OCI-LY7 (cell line): Measurements from ENCODE around the gene EBF3. TPM values are rescaled to one million over a fixed set of nuclear protein-coding genes. Genes with fewer than 3 reads are reported as not detected.

Experiments
- Bru-seq: library from RNA; stranded (reverse); fragments of 400-500 nt; gene quantifications from one replicate; lab custom pipeline; 2021; lab: Mats Ljungman, UMichigan
- BruChase-seq, 2 experiments: library from RNA; stranded (reverse); fragments of 400-500 nt; gene quantifications; one replicate each; lab custom pipeline; 2021; lab: Mats Ljungman, UMichigan
- BruUV-seq: library from RNA; stranded (reverse); fragments of 400-500 nt; replicated peaks from 2 replicates; lab custom pipeline; 2021; lab: Mats Ljungman, UMichigan
- CTCF ChIA-PET: fragments of 300-600 bp; sonication (Branson Sonifier 250); formaldehyde crosslinking; loops from one replicate; lab custom pipeline; 2022; ENCODE audit warnings: antibody characterized with exemption; ENCODE audit not compliant: unreplicated experiment; lab: Charles Lee
- POLR2A ChIA-PET: fragments of 300-600 bp; sonication (Branson Sonifier 250); formaldehyde crosslinking; loops from one replicate; lab custom pipeline; 2022; ENCODE audit warnings: antibody characterized with exemption; lab: Charles Lee
- DNase-seq: peaks from one replicate; pipeline ENCODE4 v3.0.0-alpha.2; 2015; ENCODE audit warnings: low spot score
- H2AFZ ChIP-seq: fragments of 200-600 bp; sonication (generic), shearing (Covaris generic); 2 replicates; pipeline ENCODE4 v1.6.1; 2014; ENCODE audit warnings: mild to moderate bottlenecking, antibody characterized with exemption, low read length, moderate library complexity
- H3K27ac ChIP-seq: fragments of 200-600 bp; sonication (generic); 2 replicates; pipeline ENCODE4 v1.5.1; 2014; ENCODE audit warnings: mixed run types, low read depth, mild to moderate bottlenecking, moderate library complexity, low read length, inconsistent platforms; ENCODE audit not compliant: poor library complexity, severe bottlenecking
- H3K36me3 ChIP-seq: fragments of 200-600 bp; sonication (generic); 2 replicates; pipeline ENCODE4 v1.6.1; 2014; ENCODE audit warnings: mild to moderate bottlenecking, antibody characterized with exemption, low read length, moderate library complexity, mixed read lengths; ENCODE audit not compliant: insufficient read depth
- H3K4me1 ChIP-seq: fragments of 200-600 bp; sonication (generic); 2 replicates; pipeline ENCODE4 v1.5.1; 2014; ENCODE audit warnings: mild to moderate bottlenecking, low read length; ENCODE audit not compliant: insufficient read depth, poor library complexity, severe bottlenecking
- H3K4me2 ChIP-seq: fragments of 200-600 bp; sonication (generic); 2 replicates; pipeline ENCODE4 v1.6.1; 2014; ENCODE audit warnings: mild to moderate bottlenecking, low read length
- H3K4me3 ChIP-seq: fragments of 200-600 bp; sonication (generic); 2 replicates; pipeline ENCODE4 v1.5.1; 2014; ENCODE audit warnings: mild to moderate bottlenecking, low read depth, low read length; ENCODE audit not compliant: poor library complexity, severe bottlenecking
- H3K79me2 ChIP-seq: fragments of 200-600 bp; sonication (generic); 2 replicates; pipeline ENCODE4 v1.6.1; 2016; ENCODE audit warnings: low read depth, mild to moderate bottlenecking, low read length, moderate library complexity, mixed read lengths; ENCODE audit not compliant: insufficient read depth
- H3K9me2 ChIP-seq: fragments of 200-600 bp; sonication (generic); 2 replicates; pipeline ENCODE4 v1.6.1; 2016; ENCODE audit warnings: mild to moderate bottlenecking, low read length, mixed read lengths; ENCODE audit not compliant: insufficient read depth
- H3K9me3 ChIP-seq: fragments of 200-600 bp; sonication (generic); 2 replicates; pipeline ENCODE4 v1.6.1; 2014; ENCODE audit warnings: mild to moderate bottlenecking, mixed run types, low read length, mixed read lengths
- H4K20me1 ChIP-seq: fragments of 200-600 bp; sonication (generic); 2 replicates; pipeline ENCODE4 v1.6.1; 2014; ENCODE audit warnings: mild to moderate bottlenecking, antibody characterized with exemption, low read length, moderate library complexity, mixed read lengths; ENCODE audit not compliant: insufficient read depth
- EZH2phosphoT487 ChIP-seq: fragments of 200-600 bp; sonication (generic); IDR thresholded peaks from 2 replicates; pipeline ENCODE4 v1.6.1; 2018; ENCODE audit warnings: low read depth, borderline replicate concordance, mild to moderate bottlenecking, mixed run types, antibody characterized with exemption, low read length, moderate library complexity, mixed read lengths
- intact Hi-C: fragments of 100-400 bp; cut with micrococcal nuclease; formaldehyde crosslinking; loops from one replicate; pipeline ENCODE4 v1.10.0; 2022; ENCODE audit not compliant: unreplicated experiment
- long read RNA-seq: library from polyadenylated mRNA; stranded (forward); transcript quantifications from one replicate; pipeline ENCODE4 v2.0.0, GENCODE V29; 2022
- total RNA-seq, 2 experiments: library from RNA; depleted of rRNA in 1 of 2; stranded (reverse); fragments of >200 nt in 1 of 2; shearing (Covaris generic) in 1 of 2; gene quantifications; 2 replicates each; pipeline ENCODE4 v1.2.3, GENCODE V29; 2014 to 2022
- TF ChIP-seq, protein P1 (sequence below): fragments of 200-600 bp; sonication (generic); conservative IDR thresholded peaks from 2 replicates; pipeline ENCODE4 v1.5.1; 2014; ENCODE audit warnings: mild to moderate bottlenecking, antibody characterized with exemption, low read length, moderate library complexity, mixed read lengths

EBF3 gene, protein sequence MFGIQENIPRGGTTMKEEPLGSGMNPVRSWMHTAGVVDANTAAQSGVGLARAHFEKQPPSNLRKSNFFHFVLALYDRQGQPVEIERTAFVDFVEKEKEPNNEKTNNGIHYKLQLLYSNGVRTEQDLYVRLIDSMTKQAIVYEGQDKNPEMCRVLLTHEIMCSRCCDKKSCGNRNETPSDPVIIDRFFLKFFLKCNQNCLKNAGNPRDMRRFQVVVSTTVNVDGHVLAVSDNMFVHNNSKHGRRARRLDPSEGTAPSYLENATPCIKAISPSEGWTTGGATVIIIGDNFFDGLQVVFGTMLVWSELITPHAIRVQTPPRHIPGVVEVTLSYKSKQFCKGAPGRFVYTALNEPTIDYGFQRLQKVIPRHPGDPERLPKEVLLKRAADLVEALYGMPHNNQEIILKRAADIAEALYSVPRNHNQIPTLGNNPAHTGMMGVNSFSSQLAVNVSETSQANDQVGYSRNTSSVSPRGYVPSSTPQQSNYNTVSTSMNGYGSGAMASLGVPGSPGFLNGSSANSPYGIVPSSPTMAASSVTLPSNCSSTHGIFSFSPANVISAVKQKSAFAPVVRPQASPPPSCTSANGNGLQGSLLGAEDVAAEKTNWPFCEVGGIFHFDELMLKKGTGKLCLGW
- total RNA-seq (2014; rRNA removed; shearing (Covaris generic)) (not detected in 2 replicates), total RNA-seq (2022) (not detected in 2 replicates), Bru-seq, nascent RNA (not detected), BruChase-seq, experiment 1, labeled RNA remaining after a 6-hour chase (not detected), BruChase-seq, experiment 2, labeled RNA remaining after a 2-hour chase (not detected)
- long read RNA-seq, result 0 reads

DNA sequence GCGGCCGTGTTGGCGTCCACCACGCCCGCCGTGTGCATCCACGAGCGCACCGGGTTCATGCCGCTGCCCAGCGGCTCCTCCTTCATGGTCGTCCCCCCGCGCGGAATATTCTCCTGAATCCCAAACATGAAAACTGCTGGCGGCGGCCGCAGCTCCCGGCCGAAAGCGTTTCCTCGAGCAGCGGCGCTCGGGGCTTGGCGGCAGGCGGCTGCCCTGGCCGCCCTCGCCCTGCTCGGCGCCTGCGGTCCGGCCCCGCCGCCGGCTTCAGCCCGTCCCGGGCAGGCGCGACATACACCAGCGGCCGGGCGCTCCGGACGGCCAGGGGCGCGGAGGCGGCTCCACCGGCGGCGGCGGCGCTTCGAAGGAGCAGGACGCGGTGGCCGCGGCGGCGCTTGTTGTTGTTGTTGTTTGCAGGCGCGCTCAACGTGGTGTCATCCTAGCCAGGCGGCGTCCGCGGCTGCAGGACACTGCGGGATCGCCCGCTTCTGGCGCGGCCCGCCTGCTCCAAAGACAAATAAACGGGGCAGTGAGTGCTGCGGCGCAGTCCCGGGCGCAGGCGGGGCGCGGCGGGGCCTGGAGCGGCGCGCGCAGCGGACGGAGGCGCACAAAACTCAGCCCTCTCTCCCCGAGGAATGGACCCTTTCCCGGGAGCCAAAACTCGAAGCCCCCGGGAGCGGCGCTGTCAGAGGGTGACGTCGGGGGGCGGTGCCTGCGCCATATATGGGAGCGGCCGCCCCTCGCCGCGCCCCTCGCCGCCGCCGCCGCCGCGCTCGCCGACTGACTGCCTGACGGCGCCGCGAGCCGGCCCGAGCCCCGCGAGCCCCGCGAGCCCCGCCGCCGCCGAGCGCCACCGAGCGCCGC lies at the start of gene EBF3:
Gene EBF3 (minus strand): TSS at position 634 of the 861 bp plus-strand sequence. CDS start 506 bp downstream, at position 128.
- no peak for DNase-seq
- Histone ChIP-seq H3K4me2 (no peak within 1 kb of the TSS), H3K36me3 (no peaks in the 10 kb centered on the region), H2AFZ (no peak within 1 kb of the TSS), H3K9me3 (no peaks in the 10 kb centered on the region), H3K4me1 (no peaks in the 10 kb centered on the region), H4K20me1 (no peaks in the 10 kb centered on the region), H3K27ac (no peak within 1 kb of the TSS), H3K9me2 (no peaks in the 10 kb centered on the region), H3K4me3 (no peak within 1 kb of the TSS), H3K79me2 (no peaks in the 10 kb centered on the region)
- POLR2A ChIA-PET, result no interaction called here
- intact Hi-C loops, result no loop called here
- BruUV-seq, result no TSS peak
- TF ChIP-seq EZH2phosphoT487, result no peak
- TF ChIP-seq, protein P1, sequence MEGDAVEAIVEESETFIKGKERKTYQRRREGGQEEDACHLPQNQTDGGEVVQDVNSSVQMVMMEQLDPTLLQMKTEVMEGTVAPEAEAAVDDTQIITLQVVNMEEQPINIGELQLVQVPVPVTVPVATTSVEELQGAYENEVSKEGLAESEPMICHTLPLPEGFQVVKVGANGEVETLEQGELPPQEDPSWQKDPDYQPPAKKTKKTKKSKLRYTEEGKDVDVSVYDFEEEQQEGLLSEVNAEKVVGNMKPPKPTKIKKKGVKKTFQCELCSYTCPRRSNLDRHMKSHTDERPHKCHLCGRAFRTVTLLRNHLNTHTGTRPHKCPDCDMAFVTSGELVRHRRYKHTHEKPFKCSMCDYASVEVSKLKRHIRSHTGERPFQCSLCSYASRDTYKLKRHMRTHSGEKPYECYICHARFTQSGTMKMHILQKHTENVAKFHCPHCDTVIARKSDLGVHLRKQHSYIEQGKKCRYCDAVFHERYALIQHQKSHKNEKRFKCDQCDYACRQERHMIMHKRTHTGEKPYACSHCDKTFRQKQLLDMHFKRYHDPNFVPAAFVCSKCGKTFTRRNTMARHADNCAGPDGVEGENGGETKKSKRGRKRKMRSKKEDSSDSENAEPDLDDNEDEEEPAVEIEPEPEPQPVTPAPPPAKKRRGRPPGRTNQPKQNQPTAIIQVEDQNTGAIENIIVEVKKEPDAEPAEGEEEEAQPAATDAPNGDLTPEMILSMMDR, result no peak
- CTCF ChIA-PET, result no interaction called here

DNA sequence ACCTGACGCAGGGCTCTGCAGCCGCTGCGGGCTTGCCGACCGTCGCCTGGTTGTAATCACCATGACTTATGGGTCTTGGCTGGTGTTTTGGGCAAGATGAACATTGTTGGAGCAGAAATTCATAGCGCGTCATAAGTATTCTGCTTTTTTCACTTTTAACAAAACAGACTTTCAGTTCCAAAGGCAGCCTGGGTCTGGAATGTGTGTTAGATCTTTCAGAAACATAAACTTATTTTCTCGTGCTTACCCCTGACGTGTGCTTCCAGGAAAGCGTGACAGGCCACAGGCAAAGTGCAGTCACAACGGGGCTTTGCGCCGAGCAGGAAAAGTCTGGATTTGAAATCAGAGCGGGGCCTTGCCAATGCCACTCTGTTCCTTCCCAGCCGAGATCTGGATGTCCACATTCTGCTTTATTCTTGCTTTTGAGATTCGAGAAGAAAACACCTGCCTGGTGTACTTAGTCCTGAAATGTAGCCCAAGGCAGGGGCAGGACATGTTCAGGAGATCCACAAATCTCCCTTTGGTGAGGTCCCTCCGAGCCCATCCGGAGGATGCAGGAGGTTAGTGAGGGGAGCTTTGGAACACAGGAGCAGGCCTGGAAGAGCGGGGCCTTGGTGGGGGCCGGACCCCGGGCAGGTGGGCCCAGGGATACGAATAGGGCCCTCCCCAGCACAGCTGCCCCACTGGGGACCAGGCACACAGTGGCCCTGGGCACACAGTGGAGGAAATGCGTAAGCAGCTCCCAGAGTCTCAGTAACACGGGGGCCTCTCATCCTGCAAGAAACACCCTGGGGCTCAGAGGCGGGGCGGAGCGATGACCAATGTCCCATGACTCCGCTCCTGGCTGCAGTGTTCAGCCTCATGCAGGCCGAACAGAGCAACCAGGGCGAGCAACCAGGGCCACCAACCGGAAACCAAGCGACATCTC lies 49.5 kb upstream of the EBF3 start:
- CTCF ChIA-PET, result no interaction called here
- no peaks in the 10 kb centered on the region for H3K4me1 ChIP-seq

More for the DNA sequence above, 49.5 kb upstream of the EBF3 start:
- H3K27ac ChIP-seq, result no peak overlapping the region
- no peak overlapping the region for H3K4me2 ChIP-seq
- no peaks in the 10 kb centered on the region for H3K9me3 ChIP-seq
- intact Hi-C loops, result no loop called here
- POLR2A ChIA-PET, result no interaction called here
- no peak for TF ChIP-seq EZH2phosphoT487
- TF ChIP-seq, protein P1, result no peak
- H4K20me1 ChIP-seq, result no peaks in the 10 kb centered on the region
- DNase-seq, result no peak
- H3K36me3 ChIP-seq, result no peaks in the 10 kb centered on the region
- H2AFZ ChIP-seq, result no peak overlapping the region
- BruUV-seq, result no TSS peak
- H3K79me2 ChIP-seq, result no peaks in the 10 kb centered on the region
- no peak overlapping the region for H3K4me3 ChIP-seq
- no peaks in the 10 kb centered on the region for H3K9me2 ChIP-seq
